ENCODE results near the gene IFNA14.
"Not testable (repeated sequence)": the region's sequence is repeated elsewhere in the genome, so short reads cannot be mapped to it uniquely, and the experiment has no call there.

IFNA14 gene

GRCh38 chr9:21213411-21214326 is 26.1 kb downstream of the IFNA14 start:
- DNase-seq, result peak; percentile 8

GRCh38 chr9:21212160-21212559 is 27.6 kb downstream of the IFNA14 start:
- DNase-seq, result not testable (repeated sequence)

GRCh38 chr9:21210782-21211181 is 29.0 kb downstream of the IFNA14 start:
- not testable (repeated sequence) for DNase-seq

- no peak for DNase-seq
Observed at GRCh38 chr9:21210311-21210710, 29.5 kb downstream of the IFNA14 start.

GRCh38 chr9:21207043-21207442 is 32.8 kb downstream of the IFNA14 start, which contains the start of gene IFNA10:
TSS of gene IFNA10 (minus strand) at chr9:21207143. CDS start at chr9:21207097, 46 bp downstream.
- not testable (repeated sequence) for DNase-seq

GRCh38 chr9:21205204-21205603 is 34.6 kb downstream of the IFNA14 start:
- no peak for DNase-seq

- DNase-seq, result not testable (repeated sequence)
Observed at GRCh38 chr9:21202105-21202504, 37.7 kb downstream of the IFNA14 start, which contains the start of gene IFNA7. TSS of gene IFNA7 (minus strand) at chr9:21202205. CDS start at chr9:21202165, 40 bp downstream.

GRCh38 chr9:21194867-21195776 is 44.7 kb downstream of the IFNA14 start:
- peak; percentile 70 for DNase-seq
